H9 (cell line): Measurements from ENCODE around the gene TBC1D23. TPM values are rescaled to one million over a fixed set of nuclear protein-coding genes. Genes with fewer than 3 reads are reported as not detected.

Experiments
- DNase-seq: peaks from one replicate; pipeline ENCODE4 v3.0.0-alpha.2; 2017
- H2AFZ ChIP-seq: one replicate; pipeline ENCODE4 v1.6.1; 2013; ENCODE audit warnings: mild to moderate bottlenecking, low read length, control low read depth, moderate library complexity
- H2AK5ac ChIP-seq: 2 replicates; pipeline ENCODE4 v1.6.1; 2013; ENCODE audit warnings: low read length, control low read depth, mixed read lengths; ENCODE audit not compliant: insufficient read length
- H2BK120ac ChIP-seq: one replicate; pipeline ENCODE4 v1.6.1; 2013; ENCODE audit warnings: low read depth, mild to moderate bottlenecking, low read length, control low read depth, inconsistent platforms; ENCODE audit not compliant: poor library complexity, severe bottlenecking
- H2BK12ac ChIP-seq: 2 replicates; pipeline ENCODE4 v1.6.1; 2013; ENCODE audit warnings: low read length, control low read depth, mixed read lengths, low read depth; ENCODE audit not compliant: insufficient read length
- H2BK15ac ChIP-seq: 2 replicates; pipeline ENCODE4 v1.6.1; 2013; ENCODE audit warnings: low read depth, low read length, control low read depth
- H2BK20ac ChIP-seq: one replicate; pipeline ENCODE4 v1.6.1; 2013; ENCODE audit warnings: low read depth, mild to moderate bottlenecking, low read length, control low read depth, inconsistent platforms; ENCODE audit not compliant: poor library complexity, severe bottlenecking
- H2BK5ac ChIP-seq: 2 replicates; pipeline ENCODE4 v1.6.1; 2013; ENCODE audit warnings: low read length, control low read depth, mixed read lengths; ENCODE audit not compliant: insufficient read length
- H3K14ac ChIP-seq: 2 replicates; pipeline ENCODE4 v1.6.1; 2013; ENCODE audit warnings: low read length, control low read depth; ENCODE audit not compliant: insufficient read depth
- H3K18ac ChIP-seq: 2 replicates; pipeline ENCODE4 v1.6.1; 2013; ENCODE audit warnings: low read depth, mild to moderate bottlenecking, mixed read lengths, low read length, control low read depth; ENCODE audit not compliant: insufficient read length
- H3K23ac ChIP-seq: 2 replicates; pipeline ENCODE4 v1.6.1; 2013; ENCODE audit warnings: low read length, control low read depth, mixed read lengths, low read depth; ENCODE audit not compliant: insufficient read length
- H3K23me2 ChIP-seq: 2 replicates; pipeline ENCODE4 v1.6.1; 2013; ENCODE audit warnings: low read depth, mild to moderate bottlenecking, mixed read lengths, low read length, control low read depth; ENCODE audit not compliant: insufficient read length, poor library complexity, severe bottlenecking
- H3K27ac ChIP-seq: 2 replicates; pipeline ENCODE4 v1.5.1; 2013; ENCODE audit warnings: low read length, control low read depth, mixed read lengths, low read depth; ENCODE audit not compliant: insufficient read length
- H3K27me3 ChIP-seq: 2 replicates; pipeline ENCODE4 v1.6.1; 2013; ENCODE audit warnings: low read length, control low read depth, inconsistent platforms; ENCODE audit not compliant: insufficient read depth
- H3K4ac ChIP-seq: 2 replicates; pipeline ENCODE4 v1.6.1; 2013; ENCODE audit warnings: low read depth, mild to moderate bottlenecking, control low read depth, inconsistent platforms, low read length, moderate library complexity
- H3K4me1 ChIP-seq: 2 replicates; pipeline ENCODE4 v1.6.1; 2013; ENCODE audit warnings: low read length, control low read depth, inconsistent platforms; ENCODE audit not compliant: insufficient read depth
- H3K4me2 ChIP-seq: 2 replicates; pipeline ENCODE4 v1.6.1; 2013; ENCODE audit warnings: low read length, control low read depth, mixed read lengths; ENCODE audit not compliant: insufficient read length, insufficient read depth
- H3K56ac ChIP-seq: 2 replicates; pipeline ENCODE4 v1.6.1; 2013; ENCODE audit warnings: low read depth, mild to moderate bottlenecking, mixed read lengths, low read length, control low read depth; ENCODE audit not compliant: insufficient read length
- H3K79me1 ChIP-seq: 2 replicates; pipeline ENCODE4 v1.6.1; 2013; ENCODE audit warnings: low read depth, mild to moderate bottlenecking, moderate library complexity, low read length, control low read depth, inconsistent platforms; ENCODE audit not compliant: insufficient read depth, poor library complexity, severe bottlenecking
- H3K79me2 ChIP-seq: 2 replicates; pipeline ENCODE4 v1.6.1; 2013; ENCODE audit warnings: low read length, control low read depth, inconsistent platforms; ENCODE audit not compliant: insufficient read depth
- H3K9ac ChIP-seq: 2 replicates; pipeline ENCODE4 v1.6.1; 2013; ENCODE audit warnings: low read length, control low read depth, mixed read lengths; ENCODE audit not compliant: insufficient read length; ENCODE audit errors: extremely low read depth
- H3K9me3 ChIP-seq: one replicate; pipeline ENCODE4 v1.6.1; 2013; ENCODE audit warnings: low read depth, low read length, inconsistent platforms; ENCODE audit not compliant: control insufficient read depth
- H3T11ph ChIP-seq: one replicate; pipeline ENCODE4 v1.6.1; 2013; ENCODE audit warnings: mild to moderate bottlenecking, low read length, control low read depth, inconsistent platforms
- H4K20me1 ChIP-seq: one replicate; pipeline ENCODE4 v1.6.1; 2013; ENCODE audit not compliant: control insufficient read depth, insufficient read length, insufficient read depth
- H4K5ac ChIP-seq: 2 replicates; pipeline ENCODE4 v1.6.1; 2013; ENCODE audit warnings: low read depth, mild to moderate bottlenecking, mixed read lengths, low read length, control low read depth; ENCODE audit not compliant: insufficient read length
- H4K8ac ChIP-seq: replicated peaks from 2 replicates; pipeline ENCODE4 v1.6.1; 2013; ENCODE audit warnings: low read length, control low read depth, mixed read lengths, low read depth; ENCODE audit not compliant: insufficient read length
- H4K91ac ChIP-seq: 2 replicates; pipeline ENCODE4 v1.6.1; 2013; ENCODE audit warnings: low read depth, mild to moderate bottlenecking, moderate library complexity, mixed read lengths, low read length, control low read depth; ENCODE audit not compliant: insufficient read length
- H3K27ac Mint-ChIP-seq, 3 experiments: 2 replicates in 2 of 3; 3 replicates in 1 of 3; pipeline ENCODE4 v1.8.0; 2020 to 2021; ENCODE audit warnings: mixed read lengths in 3 of 3, mild to moderate bottlenecking in 1 of 3, moderate library complexity in 1 of 3
- H3K27me3 Mint-ChIP-seq: 2 replicates; pipeline ENCODE4 v1.8.0; 2021; ENCODE audit warnings: low read depth, mild to moderate bottlenecking, moderate library complexity, mixed read lengths
- H3K36me3 Mint-ChIP-seq, 3 experiments: 2 replicates in 2 of 3; 3 replicates in 1 of 3; pipeline ENCODE4 v1.8.0; 2020 to 2021; ENCODE audit warnings: low read depth in 3 of 3, mixed read lengths in 3 of 3; ENCODE audit not compliant: insufficient read depth in 1 of 3
- H3K4me1 Mint-ChIP-seq, 2 experiments: 2 replicates each; pipeline ENCODE4 v1.8.0; 2020; ENCODE audit warnings: mixed read lengths in 2 of 2
- H3K4me3 Mint-ChIP-seq, 2 experiments: 2 replicates in 1 of 2; 3 replicates in 1 of 2; pipeline ENCODE4 v1.8.0; 2020 to 2021; ENCODE audit warnings: mild to moderate bottlenecking in 2 of 2, mixed read lengths in 2 of 2, moderate library complexity in 1 of 2
- H3K9me3 Mint-ChIP-seq, 2 experiments: 2 replicates in 1 of 2; 3 replicates in 1 of 2; pipeline ENCODE4 v1.8.0; 2020; ENCODE audit warnings: mild to moderate bottlenecking in 2 of 2, mixed read lengths in 2 of 2, moderate library complexity in 1 of 2
- total RNA-seq: library from RNA; stranded (reverse); gene quantifications from 2 replicates; pipeline ENCODE4 v1.2.1, GENCODE V29; 2021
- TF ChIP-seq, protein P1 (sequence below): fragments of 200-600 bp; sonication (generic); conservative IDR thresholded peaks from 3 replicates; pipeline ENCODE4 v1.8.0; 2021; ENCODE audit warnings: antibody characterized with exemption, mild to moderate bottlenecking

Gene TBC1D23
- total RNA-seq, 1 experiment from 2014 or later, result 37.1 TPM

- Histone ChIP-seq H2AFZ (no peak overlapping the region), H3K23me2 (no peaks in the 10 kb centered on the region), H4K8ac (no peak overlapping the region), H2AK5ac (no peak overlapping the region), H2BK12ac (no peak overlapping the region), H3T11ph (no peak overlapping the region), H2BK5ac (no peak overlapping the region), H3K23ac (no peak overlapping the region), H4K5ac (no peak overlapping the region), H3K27ac (no peak overlapping the region), H2BK20ac (no peak overlapping the region), H3K4me1 (no peaks in the 10 kb centered on the region), H3K4me2 (no peak overlapping the region), H2BK120ac (no peak overlapping the region), H3K79me2 (no peaks in the 10 kb centered on the region), H2BK15ac (no peak overlapping the region), H3K56ac (no peak overlapping the region), H4K20me1 (no peaks in the 10 kb centered on the region), H3K79me1 (no peaks in the 10 kb centered on the region), H3K14ac (no peak overlapping the region), H3K9ac (no peak overlapping the region), H3K9me3 (no peaks in the 10 kb centered on the region), H3K18ac (no peak overlapping the region), H4K91ac (no peak overlapping the region), H3K27me3 (no peaks in the 10 kb centered on the region), H3K4ac (no peak overlapping the region)
- Mint-ChIP-seq H3K36me3 (peaks cover 8 to 33% (median 21%) of the 10 kb centered on the region in 3 experiments), H3K4me3 (no peak overlapping the region), H3K27me3 (no peaks in the 10 kb centered on the region), H3K9me3 (peaks cover 9 to 14% of the 10 kb centered on the region in 2 experiments), H3K4me1 (no peaks in the 10 kb centered on the region), H3K27ac (no peak overlapping the region)
- TF ChIP-seq, protein P1, sequence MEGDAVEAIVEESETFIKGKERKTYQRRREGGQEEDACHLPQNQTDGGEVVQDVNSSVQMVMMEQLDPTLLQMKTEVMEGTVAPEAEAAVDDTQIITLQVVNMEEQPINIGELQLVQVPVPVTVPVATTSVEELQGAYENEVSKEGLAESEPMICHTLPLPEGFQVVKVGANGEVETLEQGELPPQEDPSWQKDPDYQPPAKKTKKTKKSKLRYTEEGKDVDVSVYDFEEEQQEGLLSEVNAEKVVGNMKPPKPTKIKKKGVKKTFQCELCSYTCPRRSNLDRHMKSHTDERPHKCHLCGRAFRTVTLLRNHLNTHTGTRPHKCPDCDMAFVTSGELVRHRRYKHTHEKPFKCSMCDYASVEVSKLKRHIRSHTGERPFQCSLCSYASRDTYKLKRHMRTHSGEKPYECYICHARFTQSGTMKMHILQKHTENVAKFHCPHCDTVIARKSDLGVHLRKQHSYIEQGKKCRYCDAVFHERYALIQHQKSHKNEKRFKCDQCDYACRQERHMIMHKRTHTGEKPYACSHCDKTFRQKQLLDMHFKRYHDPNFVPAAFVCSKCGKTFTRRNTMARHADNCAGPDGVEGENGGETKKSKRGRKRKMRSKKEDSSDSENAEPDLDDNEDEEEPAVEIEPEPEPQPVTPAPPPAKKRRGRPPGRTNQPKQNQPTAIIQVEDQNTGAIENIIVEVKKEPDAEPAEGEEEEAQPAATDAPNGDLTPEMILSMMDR, result no peak
- no peak for DNase-seq
These were observed 63.3 kb downstream of the TBC1D23 start for GRCh38 chr3:100324044-100324443.
